ENCODE data around the gene GEMIN7.
A peak's percentile ranks its signal among the peaks of the same experiment; 100 is the strongest.

GEMIN7 gene

GRCh38 chr19:45061965-45062364 is 17.1 kb upstream of the GEMIN7 start:
- no peak for DNase-seq (ENCODE audit: low read depth)

GRCh38 chr19:45063851-45064801 is 14.9 kb upstream of the GEMIN7 start:
- no peak for DNase-seq (ENCODE audit: low read depth)

DNA sequence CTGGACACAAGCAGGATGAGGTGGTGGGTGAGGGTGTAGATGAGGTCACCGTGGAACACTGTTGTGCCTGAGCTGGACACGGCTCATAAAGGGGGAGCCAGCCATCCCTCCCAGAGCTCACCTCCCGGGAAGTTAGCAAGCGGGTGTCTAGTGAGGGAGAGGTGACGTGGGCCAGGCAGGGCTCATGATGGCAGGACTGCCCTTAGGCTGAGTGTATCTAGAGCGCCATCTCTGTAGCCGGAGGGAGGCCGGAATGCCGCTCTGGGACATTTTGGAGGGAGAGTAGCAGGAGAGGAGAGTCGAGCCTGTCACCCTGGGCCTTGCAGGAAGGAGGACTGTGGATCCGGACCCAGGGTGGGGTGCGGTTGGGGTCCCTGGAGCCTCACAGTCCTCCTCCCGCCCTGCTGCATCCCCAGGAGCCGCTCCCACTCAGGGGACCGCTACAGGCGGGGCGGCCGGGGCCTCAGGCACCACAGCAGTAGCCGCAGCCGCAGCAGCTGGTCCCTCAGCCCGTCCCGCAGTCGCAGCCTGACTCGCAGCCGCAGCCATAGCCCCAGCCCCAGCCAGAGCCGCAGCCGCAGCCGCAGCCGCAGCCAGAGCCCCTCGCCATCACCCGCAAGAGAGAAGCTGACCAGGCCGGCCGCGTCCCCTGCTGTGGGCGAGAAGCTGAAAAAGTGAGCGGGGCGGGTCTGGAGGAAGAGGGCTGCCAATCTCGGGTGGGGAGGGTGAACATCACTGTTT is 12.0 kb upstream of the GEMIN7 start:
- DNase-seq (ENCODE audit: low read depth): no peak

- DNase-seq (ENCODE audit: low read depth): no peak
Measured at GRCh38 chr19:45068041-45068440, 11.0 kb upstream of the GEMIN7 start.

DNA sequence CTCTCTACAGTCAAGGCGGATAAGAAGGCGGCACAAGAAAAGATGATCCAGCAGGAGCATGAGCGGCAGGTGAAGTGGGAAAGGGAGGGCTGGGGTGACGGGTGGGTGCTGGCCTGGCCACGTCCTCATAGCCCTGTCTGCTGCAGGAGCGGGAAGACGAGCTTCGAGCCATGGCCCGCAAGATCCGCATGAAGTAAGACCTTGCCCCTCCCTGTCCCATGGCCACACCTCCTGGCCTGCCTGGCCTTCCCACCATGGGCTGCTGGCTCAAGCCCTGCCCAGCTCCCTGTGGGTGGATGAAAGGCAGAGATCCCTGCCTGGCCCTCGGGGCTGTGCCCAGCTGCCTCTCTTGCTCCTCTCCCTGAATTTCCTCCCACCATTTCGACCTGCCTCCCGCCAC is 10.0 kb upstream of the GEMIN7 start:
- DNase-seq (ENCODE audit: low read depth): no peak

- DNase-seq (ENCODE audit: low read depth): no peak
Measured at GRCh38 chr19:45070214-45070613, 8.8 kb upstream of the GEMIN7 start.

- DNase-seq (ENCODE audit: low read depth): no peak
Measured at GRCh38 chr19:45070861-45071544, 8.1 kb upstream of the GEMIN7 start.

DNA sequence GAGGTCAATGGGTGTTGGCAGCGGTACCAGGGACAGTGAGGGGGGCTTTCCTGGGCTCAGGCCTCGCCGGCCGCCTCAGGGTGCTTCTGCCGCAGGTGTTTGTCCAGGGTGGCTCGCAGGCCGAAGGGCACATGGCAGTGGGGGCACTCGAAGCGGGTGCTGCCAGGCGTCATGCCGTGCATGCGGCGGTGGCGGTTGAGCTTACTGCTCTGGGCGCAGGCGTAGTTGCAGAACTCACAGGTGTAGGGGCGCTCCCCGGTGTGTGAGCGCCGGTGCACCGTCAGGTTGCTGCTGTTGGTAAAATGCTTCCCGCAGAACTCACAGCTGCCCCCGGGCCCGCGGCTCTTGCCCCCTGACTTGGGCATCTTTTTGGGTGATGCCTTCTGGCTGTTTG is 7.5 kb upstream of the GEMIN7 start:
- DNase-seq (ENCODE audit: low read depth): no peak

DNA sequence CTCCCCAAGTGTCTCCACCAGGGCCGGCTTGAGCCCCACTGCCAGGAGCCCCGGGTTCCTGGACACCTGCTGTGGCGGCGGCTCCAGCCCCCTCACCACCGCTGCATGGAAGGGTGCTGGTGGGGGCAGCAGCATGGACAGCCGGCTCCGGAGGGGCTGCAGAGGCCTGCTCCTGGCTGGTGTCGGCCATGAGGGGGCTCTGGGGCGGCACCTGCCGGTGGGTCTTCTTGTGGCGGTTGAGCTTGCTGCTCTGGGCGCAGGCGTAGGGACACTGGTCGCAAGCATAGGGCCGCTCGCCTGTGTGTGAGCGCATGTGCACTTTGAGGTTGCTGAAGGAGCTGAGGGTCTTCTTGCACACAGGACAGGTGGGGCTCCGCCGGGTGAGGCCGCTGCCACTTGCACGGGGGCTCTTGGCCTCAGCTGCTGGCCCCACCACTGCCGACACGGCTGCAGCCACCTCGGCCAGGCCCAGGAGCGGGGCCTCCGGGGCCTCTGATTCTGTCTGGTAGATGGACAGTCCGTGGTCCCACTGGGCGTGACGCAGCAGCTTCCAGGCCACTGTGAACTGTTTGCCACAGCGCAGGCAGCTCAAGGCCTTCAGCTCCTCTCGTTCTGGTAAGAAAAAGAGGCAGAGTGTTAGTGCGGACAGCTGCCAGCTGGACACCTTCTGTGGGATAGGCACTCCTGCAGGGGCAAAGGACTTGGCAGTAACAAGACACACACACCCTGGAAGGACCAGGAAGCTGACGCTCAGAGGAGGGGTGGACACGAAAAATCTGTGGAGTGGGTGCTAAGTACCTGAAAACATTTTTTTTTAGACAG is 6.9 kb upstream of the GEMIN7 start:
- no peak for DNase-seq (ENCODE audit: low read depth)

DNA sequence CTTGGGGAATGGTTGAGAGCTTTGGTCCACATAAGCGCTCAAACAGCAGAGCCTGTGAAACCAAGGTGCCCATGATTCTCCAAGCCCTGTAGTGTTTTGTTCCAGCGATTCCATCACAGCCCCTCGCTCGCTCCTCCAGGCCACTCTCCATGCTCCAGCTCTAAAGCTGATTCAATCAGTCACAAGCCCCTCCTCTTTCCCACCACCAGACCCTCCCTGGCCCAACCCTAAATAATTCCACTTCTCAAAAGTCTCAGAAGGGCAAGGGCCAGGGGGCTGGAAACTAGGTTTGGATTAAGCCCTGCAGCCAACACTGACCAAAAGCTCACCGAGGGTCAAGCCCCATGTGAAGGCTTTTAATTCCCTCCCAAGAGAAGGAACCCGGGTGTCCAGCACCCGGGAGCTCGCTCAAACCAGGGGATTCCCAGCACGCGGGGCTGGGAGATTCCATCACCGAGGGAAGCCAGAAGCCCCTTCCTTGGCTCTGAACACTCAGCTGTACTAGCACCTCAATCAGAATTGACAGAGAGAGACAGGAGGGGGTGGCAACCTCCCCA is 4.2 kb upstream of the GEMIN7 start:
- DNase-seq (ENCODE audit: low read depth): no peak

DNA sequence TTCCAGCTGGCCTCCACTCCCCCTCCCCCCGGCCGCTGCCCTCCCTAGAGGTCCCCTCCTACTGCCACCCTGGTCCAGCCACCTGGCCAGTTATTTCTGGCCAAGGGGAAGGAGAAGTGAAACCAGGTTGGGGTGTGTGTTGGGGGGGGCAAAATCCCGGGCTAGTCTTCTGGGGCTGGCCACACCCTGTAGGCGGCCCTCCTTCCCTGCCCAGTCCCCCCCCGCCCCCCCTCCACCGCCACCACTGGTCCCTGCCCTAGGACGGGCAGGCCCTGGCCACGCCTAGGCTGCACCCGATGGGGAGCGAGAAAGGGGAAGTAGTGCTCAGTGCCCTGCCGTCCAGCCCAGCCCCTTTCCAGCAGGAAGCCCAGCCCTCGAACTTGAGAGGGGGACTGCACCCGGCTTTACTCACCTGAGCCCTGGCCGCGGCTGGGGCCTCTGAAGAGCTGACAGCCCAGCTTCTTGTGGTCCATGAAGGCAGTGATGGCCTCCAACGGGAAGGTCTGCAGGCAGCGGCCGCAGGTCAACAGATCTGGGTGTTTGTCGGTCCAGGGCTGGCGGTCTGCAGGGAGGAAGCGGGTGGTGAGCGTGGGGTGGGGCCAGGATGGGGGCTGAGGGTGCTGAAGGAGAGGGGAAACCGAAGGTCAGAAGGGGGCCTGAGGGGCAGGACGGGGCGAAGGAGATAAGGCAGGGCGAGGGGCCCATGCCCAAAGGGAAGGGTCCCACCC is 3.6 kb upstream of the GEMIN7 start:
- DNase-seq (ENCODE audit: low read depth): no peak

DNA sequence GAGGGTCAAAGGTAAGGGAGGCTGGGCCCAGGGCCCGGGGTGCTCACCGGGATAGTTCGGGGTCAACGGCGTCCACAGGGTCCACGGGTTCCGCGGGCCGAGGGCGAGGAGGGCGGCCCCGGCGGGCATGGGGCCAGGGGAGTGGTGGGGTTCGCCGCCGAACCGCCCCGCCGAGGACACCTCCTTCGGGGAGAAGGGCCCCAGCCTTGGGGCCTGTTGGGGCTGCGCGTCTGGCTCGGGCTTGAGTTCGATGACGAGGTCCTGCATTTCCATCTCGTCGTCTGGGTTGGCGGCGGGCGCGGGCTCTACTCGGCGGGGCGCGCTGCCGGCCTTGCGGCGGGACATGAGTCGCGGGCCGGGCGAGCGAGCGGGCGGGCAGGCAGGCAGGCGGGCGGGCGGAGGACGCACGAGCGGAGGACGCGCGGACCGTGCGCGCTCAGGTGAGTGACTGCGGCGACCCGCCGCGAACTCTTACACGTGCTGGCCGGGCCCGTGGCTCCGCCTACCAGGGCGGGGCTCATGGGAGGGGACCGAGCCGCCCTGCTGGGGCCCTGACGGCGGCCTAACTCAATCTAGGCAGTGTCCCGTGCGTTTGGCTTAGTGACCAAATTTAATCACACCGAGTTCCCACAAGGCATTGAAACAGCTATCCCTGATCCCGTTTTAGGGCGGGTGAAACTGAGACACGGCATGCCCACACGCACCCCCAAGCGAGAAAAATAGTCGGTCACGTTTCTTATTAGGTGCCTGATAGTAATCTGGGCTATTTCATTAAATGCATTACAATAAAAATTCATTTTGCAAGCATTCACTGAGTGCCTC is 2.8 kb upstream of the GEMIN7 start, which contains the start of gene ZNF296:
TSS of gene ZNF296 (minus strand) at position 450 of the 822 bp plus-strand sequence. CDS start at position 345, 105 bp downstream.
- peak; percentile 62 for DNase-seq (ENCODE audit: low read depth)

GRCh38 chr19:45076851-45077730 is 2.0 kb upstream of the GEMIN7 start:
- no peak for DNase-seq (ENCODE audit: low read depth)

DNA sequence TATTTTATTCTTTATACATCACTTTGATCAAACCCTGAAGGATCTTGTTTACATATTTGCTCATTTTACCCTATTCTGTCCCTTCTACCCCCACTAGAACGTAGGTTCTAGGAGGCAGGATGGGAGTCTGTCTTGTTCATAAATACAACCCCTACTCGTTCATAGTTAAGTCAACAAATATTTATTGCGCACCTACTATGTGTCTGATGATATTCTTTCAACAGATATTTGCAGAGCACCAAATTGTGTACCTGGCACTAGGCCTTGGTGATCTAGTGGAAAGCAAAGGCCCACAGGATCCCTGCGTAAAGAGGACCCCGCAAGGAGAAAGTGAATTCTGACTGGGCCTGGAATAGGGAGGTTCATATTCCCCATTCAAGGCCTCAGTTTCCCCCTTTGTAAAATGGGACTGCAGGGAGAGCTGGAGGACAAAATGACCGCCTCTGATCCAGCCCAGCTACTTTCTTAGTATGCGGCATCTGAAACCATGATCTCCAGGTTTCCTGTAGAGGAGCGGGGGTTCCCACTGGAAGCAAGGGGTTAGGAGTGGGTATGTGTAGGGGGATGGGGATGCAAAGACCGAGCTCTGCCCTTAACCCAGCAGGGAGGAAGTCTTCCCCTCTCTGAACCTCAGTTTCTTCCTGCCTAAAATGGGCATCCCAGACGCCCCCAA is 534 bp upstream of the GEMIN7 start:
- DNase-seq (ENCODE audit: low read depth): no peak

DNA sequence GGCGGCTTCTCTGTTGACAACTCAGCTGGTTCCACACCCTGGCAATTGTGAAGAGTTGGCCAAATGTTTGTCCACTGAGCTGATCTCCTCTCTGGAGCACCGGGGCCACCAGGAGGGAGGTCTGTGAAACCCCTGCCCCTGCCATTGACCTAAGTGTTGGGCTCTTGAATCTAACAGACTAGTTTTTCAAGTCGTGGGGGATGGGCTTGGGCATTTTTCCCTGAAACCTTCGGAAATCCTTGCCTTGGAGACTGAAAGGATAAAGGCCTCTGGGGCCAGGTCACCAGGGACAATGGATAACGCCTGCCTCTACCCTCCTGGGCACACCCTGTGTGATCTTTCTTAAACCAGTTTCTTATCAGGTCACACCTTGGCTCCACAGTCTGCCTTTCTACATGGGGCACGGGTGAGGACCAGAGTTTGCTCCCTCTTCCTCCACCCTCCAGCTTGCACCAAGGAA is 881 bp downstream of the GEMIN7 start:
- no peak for DNase-seq (ENCODE audit: low read depth)

- DNase-seq (ENCODE audit: low read depth): no peak
Measured at GRCh38 chr19:45082170-45082569, 3.1 kb downstream of the GEMIN7 start.

DNA sequence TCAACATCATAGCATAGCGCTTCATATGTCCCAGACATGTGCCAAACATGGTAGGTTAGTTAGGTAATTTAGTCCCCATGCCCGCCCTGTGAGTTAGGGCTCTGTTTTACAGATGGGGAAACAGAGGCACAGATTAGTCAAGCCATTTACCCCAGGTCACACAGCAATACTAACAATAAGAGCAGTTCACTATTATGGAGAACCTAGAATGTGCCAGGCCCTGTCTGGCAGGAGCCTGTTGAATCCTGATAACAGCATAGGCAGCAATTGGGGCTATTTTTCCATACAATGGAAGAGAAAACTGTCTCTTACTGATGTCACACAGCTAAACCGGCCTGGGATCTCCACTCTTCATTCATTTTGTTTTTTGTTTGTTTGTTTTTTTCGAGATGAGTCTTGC is 7.4 kb downstream of the GEMIN7 start:
- no peak for DNase-seq (ENCODE audit: low read depth)

- peak; percentile 42 for DNase-seq (ENCODE audit: low read depth)
Measured at GRCh38 chr19:45087531-45087930, 8.5 kb downstream of the GEMIN7 start.

Measured in activated T-helper 1 cell treated with Interleukin-2 at 50 U/mL for 16 hours (primary cell).